ENCODE results near the gene TNFRSF9.
"Not testable (repeated sequence)": the region's sequence is repeated elsewhere in the genome, so short reads cannot be mapped to it uniquely, and the experiment has no call there.

The TNFRSF9 gene

GRCh38 chr1:7975212-7975865 is 34.7 kb upstream of the TNFRSF9 start:
- TF ChIP-seq POLR2A (IDR thresholded peaks at IDR 0.05; ENCODE audit: low read depth, low read length): no peak
- TF ChIP-seq POU2F2 (IDR thresholded peaks at IDR 0.05; ENCODE audit: low read depth, low read length): peak; percentile 75; the same call in 1 of the 2 replicates
- peak; percentile 42 for DNase-seq (ENCODE audit: insufficient read length, low spot score)
- peak; percentile 35 for FAIRE-seq

- TF ChIP-seq POU2F2 (IDR thresholded peaks at IDR 0.05; ENCODE audit: low read depth, low read length): no peak
- no peak for TF ChIP-seq TAF1 (IDR thresholded peaks at IDR 0.05; ENCODE audit: low read depth, low read length)
- no peak for TF ChIP-seq POLR2A (IDR thresholded peaks at IDR 0.05; ENCODE audit: low read depth, low read length)
- no peak for TF ChIP-seq POLR2AphosphoS5 (IDR thresholded peaks at IDR 0.05; ENCODE audit: low read depth, low read length)
- no peak for TF ChIP-seq PAX5 (IDR thresholded peaks at IDR 0.05; ENCODE audit: insufficient read depth, low read length, severe bottlenecking)
- TF ChIP-seq SPI1 (IDR thresholded peaks at IDR 0.05; ENCODE audit: low read depth, low read length): no peak
- FAIRE-seq: no peak
- DNase-seq (ENCODE audit: insufficient read length, low spot score): no peak
Measured at GRCh38 chr1:7973086-7973485, 32.4 kb upstream of the TNFRSF9 start.

DNA sequence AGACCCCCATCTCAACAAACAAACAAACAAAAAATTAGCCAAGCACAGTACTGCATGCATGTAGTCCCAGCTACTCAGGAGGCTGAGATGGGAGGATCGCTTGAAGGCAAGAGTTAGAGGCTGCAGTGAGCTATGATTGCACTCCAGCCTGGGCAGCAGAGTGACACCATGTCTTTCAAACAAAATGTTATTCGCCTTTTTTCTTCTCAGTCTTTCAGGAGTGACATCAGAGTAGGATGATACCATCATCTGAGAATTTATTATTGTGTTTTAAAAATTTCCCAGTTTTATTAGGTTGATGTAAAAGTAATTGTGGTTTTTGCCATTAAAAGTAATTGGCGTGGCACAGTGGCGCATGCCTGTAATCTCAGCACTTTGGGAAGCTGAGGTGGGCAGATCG is 31.6 kb upstream of the TNFRSF9 start:
- FAIRE-seq: no peak
- DNase-seq (ENCODE audit: insufficient read length, low spot score): no peak
- TF ChIP-seq POLR2AphosphoS5 (IDR thresholded peaks at IDR 0.05; ENCODE audit: low read depth, low read length): no peak
- no peak for TF ChIP-seq TAF1 (IDR thresholded peaks at IDR 0.05; ENCODE audit: low read depth, low read length)
- no peak for TF ChIP-seq SPI1 (IDR thresholded peaks at IDR 0.05; ENCODE audit: low read depth, low read length)
- TF ChIP-seq POU2F2 (IDR thresholded peaks at IDR 0.05; ENCODE audit: low read depth, low read length): no peak
- no peak for TF ChIP-seq POLR2A (IDR thresholded peaks at IDR 0.05; ENCODE audit: low read depth, low read length)
- TF ChIP-seq PAX5 (IDR thresholded peaks at IDR 0.05; ENCODE audit: insufficient read depth, low read length, severe bottlenecking): no peak

GRCh38 chr1:7971024-7971423 is 30.4 kb upstream of the TNFRSF9 start:
- DNase-seq (ENCODE audit: insufficient read length, low spot score) (no peak), FAIRE-seq (no peak)
- TF ChIP-seq TAF1 (IDR thresholded peaks at IDR 0.05; ENCODE audit: low read depth, low read length) (no peak), SPI1 (IDR thresholded peaks at IDR 0.05; ENCODE audit: low read depth, low read length) (no peak), POLR2AphosphoS5 (IDR thresholded peaks at IDR 0.05; ENCODE audit: low read depth, low read length) (no peak), PAX5 (IDR thresholded peaks at IDR 0.05; ENCODE audit: insufficient read depth, low read length, severe bottlenecking) (no peak), POU2F2 (IDR thresholded peaks at IDR 0.05; ENCODE audit: low read depth, low read length) (no peak), POLR2A (IDR thresholded peaks at IDR 0.05; ENCODE audit: low read depth, low read length) (no peak)

DNA sequence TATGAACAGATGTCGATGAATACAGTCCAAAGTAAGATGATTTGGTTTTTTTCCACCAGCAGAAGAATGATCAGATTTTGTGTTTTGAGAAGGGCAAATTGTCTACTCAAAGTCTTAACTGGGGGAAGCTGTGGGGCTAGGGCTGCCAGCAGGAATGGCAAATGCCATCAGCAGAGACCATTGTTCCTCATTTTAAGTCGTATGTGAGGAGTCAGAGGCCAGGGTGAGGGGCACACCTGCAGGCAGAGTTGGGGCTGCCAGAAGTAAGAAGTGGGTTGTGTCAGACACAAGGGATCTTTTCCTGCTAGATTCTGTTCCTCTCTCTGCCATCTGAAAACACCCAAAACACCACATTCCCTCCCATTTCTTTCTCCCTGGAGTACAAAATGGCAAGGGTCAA is 29.6 kb upstream of the TNFRSF9 start:
- FAIRE-seq (no peak), DNase-seq (ENCODE audit: insufficient read length, low spot score) (no peak)
- TF ChIP-seq SPI1 (IDR thresholded peaks at IDR 0.05; ENCODE audit: low read depth, low read length): no peak
- no peak for TF ChIP-seq POLR2A (IDR thresholded peaks at IDR 0.05; ENCODE audit: low read depth, low read length)

DNA sequence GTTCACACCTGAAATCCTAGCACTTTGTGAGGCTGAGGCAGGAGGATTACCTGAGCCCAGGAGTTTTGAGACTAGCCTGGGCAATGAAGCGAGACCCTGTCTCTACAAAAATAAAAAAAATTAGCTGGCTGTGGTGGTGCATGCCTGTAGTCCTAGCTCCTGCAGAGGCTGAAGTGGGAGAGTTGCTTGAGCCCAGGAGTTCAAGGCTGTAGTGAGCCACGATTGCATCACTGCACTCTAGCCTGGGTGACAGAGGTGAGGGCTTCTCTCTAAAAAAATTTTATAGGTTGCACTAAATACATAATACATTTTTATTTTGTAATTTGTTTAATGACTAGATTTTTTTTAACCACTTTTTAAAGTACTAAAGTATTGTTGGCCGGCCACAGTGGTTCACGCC is 27.0 kb upstream of the TNFRSF9 start:
- no peak for TF ChIP-seq POLR2A (IDR thresholded peaks at IDR 0.05; ENCODE audit: low read depth, low read length)
- no peak for TF ChIP-seq SPI1 (IDR thresholded peaks at IDR 0.05; ENCODE audit: low read depth, low read length)
- TF ChIP-seq PAX5 (IDR thresholded peaks at IDR 0.05; ENCODE audit: insufficient read depth, low read length, severe bottlenecking): no peak
- TF ChIP-seq POLR2AphosphoS5 (IDR thresholded peaks at IDR 0.05; ENCODE audit: low read depth, low read length): no peak
- no peak for TF ChIP-seq POU2F2 (IDR thresholded peaks at IDR 0.05; ENCODE audit: low read depth, low read length)
- TF ChIP-seq TAF1 (IDR thresholded peaks at IDR 0.05; ENCODE audit: low read depth, low read length): no peak
- DNase-seq (ENCODE audit: insufficient read length, low spot score) (no peak), FAIRE-seq (no peak)

DNA sequence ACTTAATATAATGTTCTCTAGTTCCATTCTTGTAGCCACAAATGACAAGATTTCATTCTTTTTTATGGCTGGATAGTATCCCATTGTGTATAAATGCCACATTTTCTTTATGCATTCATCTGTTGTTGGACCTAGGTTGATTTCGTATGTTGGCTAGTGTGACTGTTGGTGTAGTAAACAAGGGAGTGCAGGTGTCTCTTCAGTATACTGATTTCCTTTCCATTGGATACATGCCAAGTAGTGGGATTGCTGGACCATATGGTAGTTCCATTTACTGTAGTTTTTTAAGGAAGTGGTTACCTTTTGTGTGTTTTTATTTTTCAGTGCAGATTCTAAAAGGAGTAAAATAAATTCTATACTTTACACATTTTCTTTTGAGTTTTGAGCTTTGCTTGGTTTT is 26.6 kb upstream of the TNFRSF9 start:
- DNase-seq (ENCODE audit: insufficient read length, low spot score): no peak
- TF ChIP-seq SPI1 (IDR thresholded peaks at IDR 0.05; ENCODE audit: low read depth, low read length): 0 out of 2 replicates have a peak, but pooled peaks have one; percentile 4
- TF ChIP-seq PAX5 (IDR thresholded peaks at IDR 0.05; ENCODE audit: insufficient read depth, low read length, severe bottlenecking): no peak
- no peak for FAIRE-seq

GRCh38 chr1:7964476-7964875 is 23.8 kb upstream of the TNFRSF9 start:
- DNase-seq (ENCODE audit: insufficient read length, low spot score) (no peak), FAIRE-seq (no peak)
- TF ChIP-seq TAF1 (IDR thresholded peaks at IDR 0.05; ENCODE audit: low read depth, low read length) (no peak), SPI1 (IDR thresholded peaks at IDR 0.05; ENCODE audit: low read depth, low read length) (no peak), PAX5 (IDR thresholded peaks at IDR 0.05; ENCODE audit: insufficient read depth, low read length, severe bottlenecking) (no peak), POU2F2 (IDR thresholded peaks at IDR 0.05; ENCODE audit: low read depth, low read length) (no peak), POLR2A (IDR thresholded peaks at IDR 0.05; ENCODE audit: low read depth, low read length) (no peak), POLR2AphosphoS5 (IDR thresholded peaks at IDR 0.05; ENCODE audit: low read depth, low read length) (no peak)

DNA sequence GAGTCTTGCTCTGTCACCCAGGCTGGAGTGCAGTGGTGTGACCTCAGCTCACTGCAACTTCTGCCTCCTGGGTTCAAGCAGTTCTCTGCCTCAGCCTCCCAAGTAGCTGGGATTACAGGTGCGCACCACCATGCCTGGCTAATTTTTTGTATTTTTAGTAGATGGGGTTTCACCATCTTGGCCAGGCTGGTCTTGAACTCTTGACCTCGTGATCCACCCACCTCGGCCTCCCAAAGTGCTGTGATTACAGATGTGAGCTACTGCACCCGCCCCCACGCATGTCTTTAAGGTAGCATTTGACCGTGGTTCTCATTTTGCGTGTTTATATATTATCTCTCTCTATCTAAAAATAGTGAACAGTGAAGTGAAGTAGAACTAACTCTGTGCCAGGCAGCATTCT is 23.2 kb upstream of the TNFRSF9 start:
- not testable (repeated sequence) for FAIRE-seq; DNase-seq (ENCODE audit: insufficient read length, low spot score)

GRCh38 chr1:7963378-7963730 is 22.7 kb upstream of the TNFRSF9 start:
- not testable (repeated sequence) for FAIRE-seq; DNase-seq (ENCODE audit: insufficient read length, low spot score)

DNA sequence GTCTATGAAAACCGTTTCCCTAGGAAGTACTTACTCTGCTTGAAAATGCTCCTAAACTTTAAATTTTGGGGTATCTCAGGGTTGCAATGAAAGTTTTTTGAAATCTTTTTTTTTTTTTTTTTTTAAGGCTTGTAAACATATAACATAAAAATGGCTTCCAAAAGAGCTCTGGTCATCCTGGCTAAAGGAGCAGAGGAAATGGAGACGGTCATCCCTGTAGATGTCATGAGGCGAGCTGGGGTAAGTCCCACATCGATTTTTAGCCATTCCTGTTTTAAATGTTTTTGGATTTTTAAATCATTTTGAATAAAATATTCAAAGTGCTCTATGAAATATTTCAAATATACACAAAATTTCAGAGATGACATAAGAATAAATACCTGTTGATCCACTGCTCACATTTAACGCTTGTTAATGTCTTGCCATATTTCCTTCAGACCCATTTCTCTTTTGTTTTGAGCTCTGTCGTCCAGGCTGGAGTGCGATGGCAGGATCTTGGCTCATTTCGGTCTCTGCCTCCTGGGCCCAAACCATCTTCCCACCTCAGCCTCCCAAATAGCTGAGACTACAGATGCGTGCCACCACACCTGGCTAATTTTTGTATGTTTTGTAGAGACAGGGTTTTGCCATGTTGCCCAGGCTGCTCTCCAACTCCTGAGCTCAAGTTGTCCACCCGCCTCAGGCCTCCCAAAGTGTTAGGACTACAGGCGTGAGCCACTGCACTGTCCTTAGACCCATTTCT is 22.2 kb upstream of the TNFRSF9 start:
- no peak for FAIRE-seq

More for the DNA sequence above, 22.2 kb upstream of the TNFRSF9 start:
- no peak for DNase-seq (ENCODE audit: insufficient read length, low spot score)
- TF ChIP-seq TAF1 (IDR thresholded peaks at IDR 0.05; ENCODE audit: low read depth, low read length): no peak
- TF ChIP-seq POU2F2 (IDR thresholded peaks at IDR 0.05; ENCODE audit: low read depth, low read length): no peak
- TF ChIP-seq POLR2AphosphoS5 (IDR thresholded peaks at IDR 0.05; ENCODE audit: low read depth, low read length): no peak
- no peak for TF ChIP-seq POLR2A (IDR thresholded peaks at IDR 0.05; ENCODE audit: low read depth, low read length)
- TF ChIP-seq SPI1 (IDR thresholded peaks at IDR 0.05; ENCODE audit: low read depth, low read length): no peak
- TF ChIP-seq PAX5 (IDR thresholded peaks at IDR 0.05; ENCODE audit: insufficient read depth, low read length, severe bottlenecking): no peak
